Measurements from ENCODE around the gene IL33. TPM values are rescaled to one million over a fixed set of nuclear protein-coding genes. Genes with fewer than 3 reads are reported as not detected.

The IL33 gene
- total and polyA plus RNA-seq, 2 of the 8 experiments (the other 6 are each of a cell fraction or from before 2014, with no cell fraction given), result not detected

DNA sequence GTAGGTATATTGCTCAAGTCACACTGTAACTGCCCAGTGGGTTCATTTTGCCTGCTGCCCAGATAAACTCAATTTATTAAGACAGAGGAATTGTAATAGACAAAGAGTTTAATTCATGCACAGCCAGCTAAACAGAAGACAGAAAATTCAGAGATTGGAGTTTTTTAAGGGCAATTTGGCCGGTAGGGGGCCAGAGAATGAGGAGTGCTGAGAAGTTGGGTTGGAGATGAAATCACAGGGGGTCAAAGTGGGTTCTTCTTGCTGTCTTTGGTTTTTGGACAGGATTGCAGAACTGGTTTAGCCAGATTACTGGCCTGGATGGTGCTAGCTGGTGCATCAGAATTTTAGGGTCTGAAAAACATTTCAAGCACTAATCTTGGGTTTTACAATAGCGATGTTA is 20.7 kb upstream of the IL33 start:
- Histone ChIP-seq H3K79me1 (ENCODE audit: low read depth, low read length) (no peaks in the 10 kb centered on the region), H3K18ac (ENCODE audit: extremely low read depth, low read length) (no peak overlapping the region), H3K9me3 (ENCODE audit: insufficient read depth in 2 of 2, low read depth in 1 of 2, low read length in 1 of 2) (no peaks in the 10 kb centered on the region), H3K79me2 (ENCODE audit: control insufficient read depth in 1 of 2, insufficient read depth in 2 of 2, low read length in 2 of 2) (no peaks in the 10 kb centered on the region), H2BK12ac (ENCODE audit: low read depth, low read length) (no peak overlapping the region), H2AK5ac (ENCODE audit: low read depth, low read length) (no peak overlapping the region), H3K27me3 (replicated peaks in 1 of 4; ENCODE audit: control insufficient read depth in 3 of 4, extremely low read depth in 1 of 4, insufficient read depth in 3 of 4, low read length in 3 of 4) (no peaks in the 10 kb centered on the region), H3K36me3 (ENCODE audit: control insufficient read depth in 2 of 4, insufficient read depth in 4 of 4, low read length in 3 of 4) (no peaks in the 10 kb centered on the region), H3K14ac (ENCODE audit: insufficient read length) (no peak overlapping the region), H3K23me2 (ENCODE audit: low read depth, low read length) (no peaks in the 10 kb centered on the region), H3K4me2 (ENCODE audit: insufficient read depth in 1 of 2, low read depth in 2 of 2, low read length in 2 of 2) (no peak overlapping the region), H4K8ac (ENCODE audit: extremely low read depth, insufficient read depth, low read length) (no peak overlapping the region), H2BK15ac (ENCODE audit: low read length) (no peak overlapping the region), H3K4me3 (ENCODE audit: extremely low read depth in 1 of 4, insufficient read depth in 2 of 4, low read depth in 3 of 4, low read length in 4 of 4) (no peak overlapping the region), H3K4me1 (replicated peaks in 1 of 4; ENCODE audit: control insufficient read depth in 3 of 4, insufficient read depth in 4 of 4, low read length in 3 of 4) (no peaks in the 10 kb centered on the region), H2BK120ac (replicated peaks; ENCODE audit: low read depth, low read length) (no peak overlapping the region), H4K5ac (ENCODE audit: insufficient read length, low read depth, low read length) (no peak overlapping the region), H2BK20ac (ENCODE audit: low read length) (no peak overlapping the region), H3K4ac (replicated peaks; ENCODE audit: insufficient read length, low read depth, low read length) (no peak overlapping the region), H3K23ac (ENCODE audit: insufficient read length) (no peak overlapping the region), H4K91ac (replicated peaks; ENCODE audit: insufficient read length, low read length) (no peak overlapping the region), H3K9ac (replicated peaks in 1 of 4; ENCODE audit: extremely low read depth in 1 of 4, low read depth in 3 of 4, low read length in 3 of 4) (no peak overlapping the region), H4K20me1 (replicated peaks in 1 of 2; ENCODE audit: control insufficient read depth in 1 of 2, insufficient read depth in 2 of 2, low read length in 2 of 2) (no peaks in the 10 kb centered on the region), H3K27ac (ENCODE audit: low read depth, low read length) (no peak overlapping the region), H2AFZ (ENCODE audit: low read length) (no peak overlapping the region), H3K56ac (replicated peaks; ENCODE audit: insufficient read length, low read depth, low read length) (no peak overlapping the region), H2BK5ac (ENCODE audit: low read depth, low read length) (no peak overlapping the region)
- no peak for DNase-seq (ENCODE audit: low read depth in 1 of 2, low spot score in 2 of 2)
- TF ChIP-seq POLR2A (IDR thresholded peaks at IDR 0.05; ENCODE audit: control extremely low read depth in 1 of 2, low read depth in 2 of 2, low read length in 2 of 2) (no peak), JUND (IDR thresholded peaks at IDR 0.05; ENCODE audit: low read length) (no peak), KDM1A (IDR thresholded peaks at IDR 0.05; ENCODE audit: borderline replicate concordance, low read length) (no peak)
- TF ChIP-seq, protein P1, sequence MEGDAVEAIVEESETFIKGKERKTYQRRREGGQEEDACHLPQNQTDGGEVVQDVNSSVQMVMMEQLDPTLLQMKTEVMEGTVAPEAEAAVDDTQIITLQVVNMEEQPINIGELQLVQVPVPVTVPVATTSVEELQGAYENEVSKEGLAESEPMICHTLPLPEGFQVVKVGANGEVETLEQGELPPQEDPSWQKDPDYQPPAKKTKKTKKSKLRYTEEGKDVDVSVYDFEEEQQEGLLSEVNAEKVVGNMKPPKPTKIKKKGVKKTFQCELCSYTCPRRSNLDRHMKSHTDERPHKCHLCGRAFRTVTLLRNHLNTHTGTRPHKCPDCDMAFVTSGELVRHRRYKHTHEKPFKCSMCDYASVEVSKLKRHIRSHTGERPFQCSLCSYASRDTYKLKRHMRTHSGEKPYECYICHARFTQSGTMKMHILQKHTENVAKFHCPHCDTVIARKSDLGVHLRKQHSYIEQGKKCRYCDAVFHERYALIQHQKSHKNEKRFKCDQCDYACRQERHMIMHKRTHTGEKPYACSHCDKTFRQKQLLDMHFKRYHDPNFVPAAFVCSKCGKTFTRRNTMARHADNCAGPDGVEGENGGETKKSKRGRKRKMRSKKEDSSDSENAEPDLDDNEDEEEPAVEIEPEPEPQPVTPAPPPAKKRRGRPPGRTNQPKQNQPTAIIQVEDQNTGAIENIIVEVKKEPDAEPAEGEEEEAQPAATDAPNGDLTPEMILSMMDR (IDR thresholded peaks at IDR 0.05; ENCODE audit: control extremely low read depth in 1 of 3, insufficient read depth in 1 of 3, low read depth in 1 of 3, low read length in 3 of 3), result peak in 1 of 3 experiments; percentile 30; a peak in 1 of 4 replicates
- ChIA-PET CTCF (ENCODE audit: partially characterized antibody) (interaction anchor here (0.7 to 7.0 kb wide), 20 partner anchors 11 to 325 kb away, joined by 3 to 99 read pairs (median 4); partner anchors contain the start of gene UHRF2), POLR2A (ENCODE audit: partially characterized antibody) (interaction anchor here (1.0 to 1.3 kb wide), 2 partner anchors 9 to 12 kb away, joined by 3 to 4 read pairs; no protein-coding TSS in a partner anchor)
- no peak for FAIRE-seq
- 86% methylated on average over 2 of the region's 2 CpGs; no CpG with 5 or more reads in 1 of the 2 experiments for WGBS, 2 experiments (ENCODE audit: extremely low coverage in 1 of 2, insufficient coverage in 1 of 2, insufficient read length in 1 of 2, insufficient replicate concordance in 2 of 2, low coverage in 1 of 2, low lambda C conversion rate in 2 of 2, missing lambda C conversion rate in 1 of 2)
